Sciatic nerve (tissue), 2 donors: ENCODE results near the gene EZR. TPM values are rescaled to one million over a fixed set of nuclear protein-coding genes. Genes with fewer than 3 reads are reported as not detected.
"Not testable (repeated sequence)": the region's sequence is repeated elsewhere in the genome, so short reads cannot be mapped to it uniquely, and the experiment has no call there.

Experiments used
- ATAC-seq: fragments of 200-7000 bp; cut with Tn5 transposase; one replicate; pipeline ENCODE4 v1.9.1; 2020; ENCODE audit warnings: mild to moderate bottlenecking, moderate library complexity
- DNase-seq: peaks from one replicate; pipeline ENCODE4 v3.0.0-alpha.2; 2020; ENCODE audit warnings: low spot score
- intact Hi-C: fragments of 100-400 bp; cut with DNase I; formaldehyde crosslinking; loops from one replicate; pipeline ENCODE4 v1.14.2; 2022
- total RNA-seq: library from RNA; stranded (reverse); fragmentation: NEBNext Ultra II Directional; extraction: Animal tissue kit (Norgen Biotek cat#: 25700); gene quantifications from one replicate; pipeline ENCODE4 v1.2.1, GENCODE V29; 2021
- donor health status: DM: no; HTN: no; CAD: no.
- donor health status: DM: no; HTN: no; CAD: no.

EZR gene
- total RNA-seq, 1 donor from 2014 or later, result 113 TPM

DNA sequence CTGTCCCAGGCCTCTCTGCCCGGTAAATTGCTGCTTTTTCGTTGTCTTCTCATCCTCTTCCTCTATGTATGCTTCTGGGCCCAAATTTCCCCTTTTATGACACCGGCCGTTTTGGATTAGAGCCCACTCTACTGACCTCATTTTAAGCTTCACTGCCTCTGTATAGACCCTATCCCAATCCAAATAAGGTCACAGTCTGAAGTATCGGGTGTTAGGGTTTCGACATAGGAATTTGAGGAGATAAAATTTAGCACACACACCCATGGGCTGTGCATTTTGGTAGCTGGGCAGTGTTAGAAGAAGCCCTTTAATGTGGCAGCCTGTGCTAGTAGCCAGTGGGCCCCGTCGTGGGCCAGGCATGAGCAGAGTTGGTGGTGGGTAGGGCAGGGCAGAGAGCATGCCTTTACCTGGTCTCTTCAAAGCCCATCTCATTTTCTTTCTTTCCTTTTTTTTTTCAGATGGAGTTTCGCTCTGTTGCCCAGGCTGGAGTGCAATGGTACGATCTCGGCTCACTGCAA lies 27.9 kb upstream of the EZR start:
- no peak for DNase-seq
- no peak for ATAC-seq
- intact Hi-C loops, result no loop called here

- ATAC-seq (no peak), DNase-seq (no peak)
- intact Hi-C loops, result no loop called here
Observed at GRCh38 chr6:158843751-158844683, 24.8 kb upstream of the EZR start.

- no peak for ATAC-seq
- intact Hi-C loops, result no loop called here
Observed at GRCh38 chr6:158841358-158841757, 22.2 kb upstream of the EZR start.

DNA sequence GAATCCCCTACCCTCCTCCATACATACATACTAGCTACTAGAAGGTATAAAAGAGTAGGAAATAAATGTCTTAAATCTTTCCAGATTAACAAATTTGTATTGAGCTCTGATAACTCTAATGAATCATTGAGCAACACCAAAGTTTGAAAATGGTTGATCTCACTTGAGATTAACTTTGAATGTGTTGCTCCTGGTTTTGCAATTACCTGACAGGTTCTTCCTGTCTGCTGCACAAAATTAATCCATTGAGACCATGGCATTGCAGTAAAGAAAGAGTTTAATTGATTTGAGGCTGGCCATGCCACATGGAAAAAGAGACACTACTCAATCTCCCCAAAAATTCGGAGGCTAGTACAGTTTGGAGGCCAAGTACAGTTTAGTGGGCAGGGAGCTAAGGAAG lies 21.3 kb upstream of the EZR start:
- DNase-seq, result no peak
- no peak for ATAC-seq
- intact Hi-C loops, result no loop called here

More at GRCh38 chr6:158841358-158841757, 22.2 kb upstream of the EZR start:
- DNase-seq, result no peak

GRCh38 chr6:158839796-158840195 lies 20.6 kb upstream of the EZR start:
- intact Hi-C loops, result no loop called here
- DNase-seq (no peak), ATAC-seq (no peak)

GRCh38 chr6:158838790-158839189 lies 19.6 kb upstream of the EZR start:
- DNase-seq, ATAC-seq, intact Hi-C loops: not testable (repeated sequence)

DNA sequence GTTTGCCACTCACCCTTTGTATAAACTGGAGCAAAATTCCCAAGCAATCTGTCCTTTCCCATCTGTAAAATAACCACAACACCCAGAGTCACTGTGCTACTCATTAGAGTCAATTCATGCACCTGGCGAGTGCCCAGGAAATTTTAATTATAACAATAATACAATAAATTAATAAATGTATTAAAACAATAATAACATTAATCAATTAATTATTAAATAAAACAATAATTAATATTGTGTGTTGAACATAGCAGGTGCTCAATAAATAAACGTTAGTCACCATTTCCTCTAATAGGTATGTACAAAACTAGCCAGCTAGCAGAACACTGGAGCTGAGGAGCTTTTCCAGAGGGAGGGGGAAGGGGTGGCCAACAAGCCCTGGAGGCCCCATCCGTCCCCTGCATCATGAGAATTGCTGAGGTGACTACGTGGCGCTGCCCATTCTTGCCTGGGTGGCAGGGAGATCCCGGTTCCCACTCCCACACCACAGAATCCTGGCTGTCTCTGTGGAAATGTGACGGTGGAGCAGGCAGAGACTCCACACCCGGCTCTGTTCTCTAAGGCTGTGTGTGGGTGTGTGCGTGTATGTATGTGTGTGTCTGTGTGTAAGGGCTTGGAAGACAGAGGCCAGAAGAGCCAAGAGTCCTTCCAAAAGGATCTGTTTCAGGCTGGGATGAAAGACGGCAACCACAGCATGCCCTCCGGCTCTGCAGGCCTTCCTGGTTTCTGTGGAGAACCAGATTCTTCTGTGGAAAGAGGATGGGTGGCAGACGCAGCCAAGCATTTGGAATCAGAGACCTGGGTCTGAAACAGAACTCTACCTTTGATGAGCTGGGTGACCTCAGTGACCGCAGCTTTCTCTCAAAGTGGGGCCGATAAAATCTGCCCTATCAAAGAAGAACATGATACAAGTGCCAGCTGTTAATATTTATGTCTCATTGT lies 18.8 kb upstream of the EZR start:
- intact Hi-C loops, result no loop called here
- ATAC-seq, result peak; percentile 45
- DNase-seq, result no peak

DNA sequence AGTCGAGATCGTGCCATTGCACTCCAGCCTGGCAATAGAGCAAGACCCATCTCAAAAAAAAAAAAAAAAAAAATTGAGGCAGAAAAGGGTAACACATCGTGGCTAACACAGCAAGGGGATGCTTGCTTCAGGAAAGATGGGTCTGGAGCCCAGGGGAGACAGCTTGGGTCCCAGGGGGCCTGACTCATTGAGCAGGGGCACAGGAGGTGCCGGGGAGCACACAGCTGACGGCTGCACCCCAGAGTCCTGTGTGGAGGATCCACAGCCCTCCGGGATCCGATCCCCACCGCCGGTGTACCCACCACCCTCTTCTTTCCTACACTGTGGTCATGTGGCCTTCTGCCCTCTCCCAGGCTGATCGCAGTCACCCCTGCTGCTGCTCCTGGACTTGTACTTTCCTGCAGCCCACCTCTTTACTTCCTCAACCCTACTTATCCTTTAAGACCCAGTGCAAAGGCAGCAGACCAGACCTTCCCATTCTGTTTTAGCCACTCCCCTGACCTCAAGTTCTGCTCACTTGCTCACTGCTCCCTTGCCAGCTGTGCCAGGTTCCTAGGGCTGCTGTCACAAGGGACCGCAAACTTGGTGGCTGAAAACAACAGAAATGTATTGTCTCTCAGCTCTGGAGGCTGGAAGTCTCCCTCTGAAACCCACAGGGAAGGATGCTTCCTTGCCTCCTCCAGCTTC lies 17.6 kb upstream of the EZR start:
- intact Hi-C loops, result no loop called here
- ATAC-seq, result no peak
- DNase-seq, result no peak

DNA sequence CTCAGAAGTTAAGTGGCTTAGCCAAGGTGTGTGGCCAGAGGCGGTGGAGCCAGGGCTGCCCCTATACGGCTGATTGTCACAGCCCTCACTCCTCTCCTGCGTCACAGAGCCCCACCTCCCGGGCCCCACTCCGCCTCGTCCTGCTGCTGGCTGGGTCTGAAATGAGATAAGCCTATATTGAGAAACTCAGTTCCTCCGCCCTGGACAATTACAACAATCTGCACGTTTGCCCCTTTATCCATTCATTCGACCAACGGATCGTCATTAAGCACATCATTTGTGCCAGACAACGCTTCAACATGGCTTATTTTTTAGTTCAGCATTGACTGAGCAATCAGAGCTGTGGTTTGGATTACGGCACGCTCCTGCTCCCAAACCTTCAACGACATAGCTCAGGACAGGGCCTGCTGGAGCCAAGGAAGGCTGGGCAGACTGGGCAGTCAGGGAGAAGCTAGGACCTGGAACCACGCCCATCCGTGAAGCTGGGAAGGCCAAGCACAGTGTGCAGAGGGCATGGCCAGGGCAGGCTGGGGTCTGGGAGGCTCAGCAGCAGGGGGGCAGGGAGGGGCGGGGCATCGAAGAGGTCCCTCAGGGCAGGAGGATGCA lies 16.6 kb upstream of the EZR start:
- DNase-seq, result no peak
- ATAC-seq, result peak; percentile 90
- intact Hi-C loops, result no loop called here

- DNase-seq (no peak), ATAC-seq (no peak)
- intact Hi-C loops, result no loop called here
Observed at GRCh38 chr6:158834675-158835385, 15.7 kb upstream of the EZR start.

DNA sequence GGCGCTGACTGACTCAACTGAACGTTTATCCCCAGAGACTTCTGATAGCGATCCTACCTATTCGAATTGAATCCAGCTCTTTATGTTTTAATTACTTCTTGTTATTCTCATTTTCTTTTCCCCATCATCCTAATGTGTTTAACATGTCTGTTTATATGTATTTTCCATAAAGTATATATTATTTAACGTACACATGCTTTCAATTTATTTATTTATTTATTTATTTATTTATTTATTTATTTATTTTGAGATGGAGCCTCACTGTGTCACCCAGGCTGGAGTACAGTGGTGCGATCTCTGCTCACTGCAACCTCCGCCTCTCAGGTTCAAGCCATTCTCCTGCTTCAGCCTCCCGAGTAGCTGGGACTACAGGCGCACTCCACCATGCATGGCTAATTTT lies 13.6 kb upstream of the EZR start:
- DNase-seq, ATAC-seq, intact Hi-C loops: not testable (repeated sequence)

DNA sequence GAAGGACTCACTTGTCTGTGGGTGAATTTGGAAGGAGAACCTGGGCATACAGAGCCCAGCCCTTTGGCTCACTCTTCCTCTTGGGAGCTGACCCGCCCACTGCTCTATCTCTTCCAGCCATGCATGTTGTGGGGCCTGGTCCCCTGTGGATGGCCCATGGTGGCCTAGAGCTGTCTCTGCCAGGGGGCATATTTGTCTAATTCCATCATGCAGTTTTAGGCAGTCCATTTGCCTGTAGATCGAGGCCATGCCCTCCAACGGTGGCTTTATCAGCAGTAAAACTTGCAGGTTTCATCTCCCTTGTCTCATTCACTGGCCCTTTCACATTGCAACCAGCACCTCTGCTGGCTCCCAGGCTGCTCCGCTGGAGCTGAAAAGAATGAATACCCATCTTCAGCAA lies 12.9 kb upstream of the EZR start:
- no peak for ATAC-seq
- intact Hi-C loops, result no loop called here
- no peak for DNase-seq

DNA sequence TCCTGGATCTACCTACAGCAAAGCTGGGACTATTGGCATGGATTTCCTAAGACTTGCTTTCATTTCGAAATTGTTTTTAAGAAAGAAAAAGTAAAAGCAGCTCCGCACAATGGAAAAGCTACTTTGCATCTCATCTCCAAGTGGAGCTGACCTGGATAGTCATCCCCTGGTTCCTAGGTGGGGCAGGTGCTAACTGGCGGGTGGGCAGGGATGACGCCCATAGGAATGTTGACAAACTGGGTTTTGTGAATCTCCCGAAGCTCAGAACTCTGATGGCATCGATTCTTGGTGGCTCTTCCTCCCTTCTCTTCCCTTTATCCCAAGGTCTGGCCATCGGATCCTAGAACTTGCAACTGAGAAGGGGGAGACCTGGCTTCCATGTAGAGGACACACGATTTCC lies 12.4 kb upstream of the EZR start:
- DNase-seq (no peak), ATAC-seq (no peak)
- intact Hi-C loops, result no loop called here

- intact Hi-C loops, result no loop called here
- DNase-seq (no peak), ATAC-seq (no peak)
Observed at GRCh38 chr6:158830736-158831135, 11.6 kb upstream of the EZR start.

- intact Hi-C loops, result no loop called here
- no peak for ATAC-seq
- no peak for DNase-seq
Observed at GRCh38 chr6:158828807-158829206, 9.6 kb upstream of the EZR start.

GRCh38 chr6:158826819-158827501 lies 7.8 kb upstream of the EZR start:
- no peak for DNase-seq
- ATAC-seq, result no peak
- intact Hi-C loops, result no loop called here

DNA sequence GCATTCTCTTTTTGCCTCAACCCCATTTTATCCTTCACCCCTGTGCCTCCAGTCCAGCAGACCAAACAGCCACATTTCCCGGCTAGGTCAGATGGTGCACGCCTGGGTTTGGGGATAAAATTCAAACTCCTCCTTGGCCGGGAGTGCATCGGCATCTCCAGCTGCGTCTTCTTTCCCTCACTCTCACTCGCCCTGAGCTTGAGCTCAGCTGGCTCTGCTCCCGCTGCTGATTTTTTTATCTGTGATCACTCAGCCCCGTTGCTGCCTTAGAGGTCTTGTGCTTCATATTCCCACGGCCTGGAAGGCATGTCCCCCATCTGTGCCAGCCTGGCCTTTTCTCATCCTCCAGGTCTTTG lies 6.8 kb upstream of the EZR start:
- intact Hi-C loops, result no loop called here
- ATAC-seq (peak; percentile 73), DNase-seq (no peak)
